ENCODE results near the gene NECAB3.

DNA sequence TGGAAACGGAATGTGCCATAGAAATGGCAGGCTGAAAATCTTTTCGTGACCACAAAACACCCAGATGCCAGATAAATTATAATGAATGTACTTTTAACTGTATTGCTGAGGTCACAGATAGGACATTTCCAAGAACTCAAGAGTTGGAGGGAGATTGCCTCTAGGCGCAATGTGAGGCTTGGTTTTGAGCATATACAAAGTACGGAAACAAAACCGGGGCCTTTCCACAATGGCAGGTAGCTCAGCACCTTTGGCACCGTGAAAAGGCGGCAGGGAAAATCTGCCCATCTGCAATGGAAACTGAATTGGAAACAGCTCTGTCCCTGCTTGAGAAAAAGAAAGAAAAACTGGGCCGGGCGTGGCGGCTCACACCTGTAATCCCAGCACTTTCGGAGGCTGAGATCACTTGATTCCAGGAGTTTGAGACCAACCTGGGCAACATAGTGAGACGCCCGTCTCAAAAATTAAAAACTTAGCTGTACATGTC lies 22.6 kb downstream of the NECAB3 start:
- TF ChIP-seq, protein P1, sequence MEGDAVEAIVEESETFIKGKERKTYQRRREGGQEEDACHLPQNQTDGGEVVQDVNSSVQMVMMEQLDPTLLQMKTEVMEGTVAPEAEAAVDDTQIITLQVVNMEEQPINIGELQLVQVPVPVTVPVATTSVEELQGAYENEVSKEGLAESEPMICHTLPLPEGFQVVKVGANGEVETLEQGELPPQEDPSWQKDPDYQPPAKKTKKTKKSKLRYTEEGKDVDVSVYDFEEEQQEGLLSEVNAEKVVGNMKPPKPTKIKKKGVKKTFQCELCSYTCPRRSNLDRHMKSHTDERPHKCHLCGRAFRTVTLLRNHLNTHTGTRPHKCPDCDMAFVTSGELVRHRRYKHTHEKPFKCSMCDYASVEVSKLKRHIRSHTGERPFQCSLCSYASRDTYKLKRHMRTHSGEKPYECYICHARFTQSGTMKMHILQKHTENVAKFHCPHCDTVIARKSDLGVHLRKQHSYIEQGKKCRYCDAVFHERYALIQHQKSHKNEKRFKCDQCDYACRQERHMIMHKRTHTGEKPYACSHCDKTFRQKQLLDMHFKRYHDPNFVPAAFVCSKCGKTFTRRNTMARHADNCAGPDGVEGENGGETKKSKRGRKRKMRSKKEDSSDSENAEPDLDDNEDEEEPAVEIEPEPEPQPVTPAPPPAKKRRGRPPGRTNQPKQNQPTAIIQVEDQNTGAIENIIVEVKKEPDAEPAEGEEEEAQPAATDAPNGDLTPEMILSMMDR (IDR thresholded peaks at IDR 0.05) = no peak
- no peak for TF ChIP-seq POLR2A (IDR thresholded peaks at IDR 0.05)
- no peak for TF ChIP-seq EP300 (IDR thresholded peaks at IDR 0.05)

All from ovary (tissue), 3 donors.